HepG2 (cell line): ENCODE measurements around the gene PEX13. TPM values are rescaled to one million over a fixed set of nuclear protein-coding genes. Genes with fewer than 3 reads are reported as not detected.
A peak's percentile ranks its signal among the peaks of the same experiment; 100 is the strongest.

Experiments
- ATM ChIP-seq: fragments of 450-650 bp; IDR thresholded peaks from 2 replicates; pipeline ENCODE4 v1.7.1; 2017; ENCODE audit warnings: mild to moderate bottlenecking, borderline replicate concordance
- CERS6 ChIP-seq: sonication (generic); formaldehyde crosslinking; IDR thresholded peaks from 2 replicates; pipeline ENCODE4 v1.5.0; 2020; ENCODE audit warnings: missing genetic modification reagents
- CREM ChIP-seq, 2 experiments: sonication (generic) in 1 of 2; formaldehyde crosslinking in 1 of 2; IDR thresholded peaks; 2 replicates each; pipeline versions ENCODE4 v1.4.0 to v1.6.1; 2016 to 2020; ENCODE audit warnings: antibody characterized with exemption in 1 of 2, mild to moderate bottlenecking in 1 of 2, missing genetic modification reagents in 1 of 2
- DMTF1 ChIP-seq: sonication (generic); formaldehyde crosslinking; IDR thresholded peaks from 2 replicates; pipeline ENCODE4 v1.4.0; 2020; ENCODE audit warnings: mild to moderate bottlenecking, missing genetic modification reagents
- ERF ChIP-seq: IDR thresholded peaks from 2 replicates; pipeline ENCODE4 v1.6.1; 2018; ENCODE audit warnings: missing biosample characterization, missing genetic modification reagents
- ESRRA ChIP-seq: sonication (generic); formaldehyde crosslinking; IDR thresholded peaks from 2 replicates; pipeline ENCODE4 v1.5.1; 2020; ENCODE audit warnings: mild to moderate bottlenecking, low read depth, missing genetic modification reagents
- FOXJ3 ChIP-seq: sonication (generic); formaldehyde crosslinking; IDR thresholded peaks from 2 replicates; pipeline ENCODE4 v1.4.0; 2020; ENCODE audit warnings: missing genetic modification reagents, mild to moderate bottlenecking, borderline replicate concordance
- HOXA7 ChIP-seq: sonication (generic); formaldehyde crosslinking; IDR thresholded peaks from 2 replicates; pipeline ENCODE4 v1.8.1; 2022; ENCODE audit warnings: mild to moderate bottlenecking, missing genetic modification reagents, moderate library complexity
- KLF6 ChIP-seq: IDR thresholded peaks from 2 replicates; pipeline ENCODE4 v1.8.0; 2016; ENCODE audit warnings: missing biosample characterization, missing genetic modification reagents
- MLLT10 ChIP-seq: sonication (generic); formaldehyde crosslinking; IDR thresholded peaks from 2 replicates; pipeline ENCODE4 v1.4.0; 2020; ENCODE audit warnings: missing genetic modification reagents
- MYPOP ChIP-seq: sonication (generic); formaldehyde crosslinking; IDR thresholded peaks from 2 replicates; pipeline ENCODE4 v1.8.1; 2023; ENCODE audit warnings: mild to moderate bottlenecking, moderate library complexity, missing genetic modification reagents
- NR2F2 ChIP-seq: IDR thresholded peaks from 2 replicates; pipeline ENCODE4 v1.6.1; 2012; ENCODE audit warnings: low read depth, inconsistent platforms, borderline replicate concordance
- PAWR ChIP-seq: sonication (generic); formaldehyde crosslinking; IDR thresholded peaks from 2 replicates; pipeline ENCODE4 v1.4.0; 2020; ENCODE audit warnings: missing genetic modification reagents, mild to moderate bottlenecking, borderline replicate concordance
- RXRB ChIP-seq: IDR thresholded peaks from 2 replicates; pipeline ENCODE4 v1.6.1; 2016; ENCODE audit warnings: borderline replicate concordance, missing genetic modification reagents, missing compliant biosample characterization
- TARDBP ChIP-seq: sonication (generic); formaldehyde crosslinking; IDR thresholded peaks from 2 replicates; pipeline ENCODE4 v1.8.0; 2022; ENCODE audit warnings: mild to moderate bottlenecking, missing genetic modification reagents
- THAP7 ChIP-seq: sonication (generic); formaldehyde crosslinking; IDR thresholded peaks from 2 replicates; pipeline ENCODE4 v1.8.1; 2023; ENCODE audit warnings: mild to moderate bottlenecking, missing genetic modification reagents
- ZBTB26 ChIP-seq: IDR thresholded peaks from 2 replicates; pipeline ENCODE4 v1.6.1; 2016; ENCODE audit warnings: missing compliant biosample characterization, missing genetic modification reagents, borderline replicate concordance
- ZBTB38 ChIP-seq: sonication (generic); formaldehyde crosslinking; IDR thresholded peaks from 2 replicates; pipeline ENCODE4 v1.5.1; 2020; ENCODE audit warnings: mild to moderate bottlenecking, missing genetic modification reagents
- ZBTB7B ChIP-seq: sonication (generic); formaldehyde crosslinking; IDR thresholded peaks from 2 replicates; pipeline ENCODE4 v1.4.0; 2020; ENCODE audit warnings: missing genetic modification reagents
- ZNF232 ChIP-seq: sonication (generic); formaldehyde crosslinking; IDR thresholded peaks from 2 replicates; pipeline ENCODE4 v1.4.0; 2020; ENCODE audit warnings: missing genetic modification reagents, borderline replicate concordance
- ZNF280B ChIP-seq: sonication (generic); formaldehyde crosslinking; IDR thresholded peaks from 2 replicates; pipeline ENCODE4 v1.5.0; 2020; ENCODE audit warnings: missing genetic modification reagents, mild to moderate bottlenecking, borderline replicate concordance
- polyA plus RNA-seq, 8 experiments: library from polyadenylated mRNA; depleted of rRNA in 3 of 8; stranded (reverse) in 7 of 8; unstranded in 1 of 8; fragments of >200 nt; fragmentation: Illumina TruSeq in 4 of 8; extraction: Trizol in 4 of 8; gene quantifications; 2 replicates each; pipeline versions ENCODE4 v1.2.1 to v1.2.3, GENCODE V29; 2011 to 2016; ENCODE audit warnings: low read depth in 4 of 8, missing spikeins in 1 of 8, mixed read lengths in 1 of 8; ENCODE audit not compliant: insufficient read depth in 1 of 8
- total RNA-seq, 5 experiments: library from RNA; depleted of rRNA; stranded (reverse); fragments of >200 nt; fragmentation: Illumina TruSeq; extraction: Trizol; gene quantifications; 2 replicates each; pipeline ENCODE4 v1.2.3, GENCODE V29; 2016; ENCODE audit warnings: low read depth in 1 of 5

PEX13 gene
- total and polyA plus RNA-seq, 2 of the 13 experiments (the other 11 are each of a cell fraction or from before 2014, with no cell fraction given): 47.9 to 75.9 TPM

- TF ChIP-seq MLLT10 (no peak), THAP7 (CRISPR knock-in tag) (no peak), TARDBP (peak; percentile 13; the same call in 1 of the 2 replicates), CERS6 (CRISPR knock-in tag) (0 out of 2 replicates have a peak, but pooled peaks have one; percentile 7), KLF6 (CRISPR knock-in tag) (0 out of 2 replicates have a peak, but pooled peaks have one; percentile 19), HOXA7 (CRISPR knock-in tag) (peak; percentile 20; the same call in 1 of the 2 replicates), ZNF232 (CRISPR knock-in tag) (no peak; the same call in 1 of the 2 replicates), NR2F2 (peak; percentile 63; the same call in 1 of the 2 replicates), CREM (IDR thresholded peaks at IDR 0.05) (peak; percentile 71), CREM (CRISPR knock-in tag; IDR thresholded peaks at IDR 0.05) (no peak), ZBTB7B (CRISPR knock-in tag) (peak; percentile 83), ZBTB26 (CRISPR knock-in tag) (peak; percentile 35; the same call in 1 of the 2 replicates), ESRRA (CRISPR knock-in tag) (peak; percentile 43; the same call in 1 of the 2 replicates), RXRB (CRISPR knock-in tag) (peak; percentile 36), PAWR (CRISPR knock-in tag) (peak; percentile 73; the same call in 1 of the 2 replicates), ZBTB38 (CRISPR knock-in tag) (peak; percentile 9; the same call in 1 of the 2 replicates), ATM (no peak), ZNF280B (no peak), ERF (CRISPR knock-in tag) (0 out of 2 replicates have a peak, but pooled peaks have one; percentile 41), FOXJ3 (0 out of 2 replicates have a peak, but pooled peaks have one; percentile 36), MYPOP (CRISPR knock-in tag) (peak; percentile 49), DMTF1 (CRISPR knock-in tag) (0 out of 2 replicates have a peak, but pooled peaks have one; percentile 47)
These were observed 441 bp upstream of the PEX13 start (continued) for GRCh38 chr2:61017003-61017555.
